ENCODE measurements around the gene SLF2. TPM values are rescaled to one million over a fixed set of nuclear protein-coding genes. Genes with fewer than 3 reads are reported as not detected.

The SLF2 gene
- total and polyA plus RNA-seq, 2 of the 13 experiments (the other 11 are each of a cell fraction or from before 2014, with no cell fraction given), result 12.2 to 48.1 TPM

DNA sequence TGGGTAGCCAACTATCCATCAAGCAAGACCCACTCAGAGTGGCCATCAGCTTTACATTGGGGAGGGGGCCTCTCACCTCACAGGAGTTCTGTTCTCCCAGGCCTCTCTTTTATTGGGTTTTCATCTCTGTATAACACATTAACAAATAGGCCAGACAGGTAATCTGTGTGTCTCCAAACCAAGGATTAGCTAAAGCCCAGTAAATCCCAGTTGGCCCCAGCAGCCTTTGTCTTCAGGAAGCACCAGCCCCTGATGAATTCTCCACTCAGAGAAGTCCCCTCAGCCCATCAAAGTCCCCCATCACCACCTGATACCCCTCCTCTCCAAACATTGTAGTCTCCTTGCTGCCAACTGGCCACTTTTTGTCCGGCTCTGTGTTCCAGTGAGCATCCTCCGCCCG is 16.9 kb upstream of the SLF2 start:
- in situ Hi-C loops (cut with HindIII; ENCODE audit: extremely low pct_ligation_motif_present, low pct_unique_long_range_greater_than_20kb), result loop anchor here (25.0 kb wide), 1 partner anchor 559 kb away; the partner anchor contains the start of genes PKD2L1 and SCD
- no peak overlapping the region for H3K27ac ChIP-seq (ENCODE audit: extremely low read length, insufficient read depth, low read length)
- H3K4me1 ChIP-seq (ENCODE audit: insufficient read depth, low read length), result peaks cover 44% of the 10 kb centered on the region
- H3K36me3 ChIP-seq (replicated peaks in 1 of 2; ENCODE audit: control insufficient read depth in 1 of 2, insufficient read depth in 2 of 2, low read length in 2 of 2), result no peaks in the 10 kb centered on the region
- H3K9me3 ChIP-seq (ENCODE audit: low read length), result no peaks in the 10 kb centered on the region
- FAIRE-seq, result no peak
- no peaks in the 10 kb centered on the region for H4K20me1 ChIP-seq (ENCODE audit: insufficient read depth, low read length)
- no peaks in the 10 kb centered on the region for H3K79me2 ChIP-seq (ENCODE audit: insufficient read depth, low read length)
- no peak for TF ChIP-seq ZNF30 (CRISPR knock-in tag; IDR thresholded peaks at IDR 0.05)
- TF ChIP-seq IKZF4 (CRISPR knock-in tag; IDR thresholded peaks at IDR 0.05; ENCODE audit: borderline replicate concordance, low read depth, not compliant biosample characterization), result no peak
- TF ChIP-seq ZNF772 (CRISPR knock-in tag; IDR thresholded peaks at IDR 0.05), result no peak
- BruUV-seq (replicated peaks), result no TSS peak
- no peak overlapping the region for H3K4me2 ChIP-seq (ENCODE audit: low read depth, low read length)
- ChIA-PET CTCF (ENCODE audit: low intra/inter-chr PET ratio, low total read pairs) (no interaction called here), POLR2A (no interaction called here)
- H3K4me3 ChIP-seq (replicated peaks in 1 of 3; ENCODE audit: insufficient read depth in 1 of 3, low read depth in 2 of 3, low read length in 3 of 3), result no peak overlapping the region
- H3K9ac ChIP-seq (ENCODE audit: insufficient read depth, low read depth, low read length), result no peak overlapping the region
- no peak for DNase-seq (ENCODE audit: low spot score)
- H3K27me3 ChIP-seq (ENCODE audit: control insufficient read depth in 1 of 2, insufficient read depth in 2 of 2, low read length in 2 of 2), result no peaks in the 10 kb centered on the region; a peak in 1 of 5 replicates
- WGBS (ENCODE audit: low lambda C conversion rate), result 81% methylated on average over 3 of the region's 3 CpGs
- no peak for ATAC-seq
- intact Hi-C loops (cut with micrococcal nuclease; ENCODE audit: unreplicated experiment), result no loop called here
- H2AFZ ChIP-seq (ENCODE audit: low read length), result no peak overlapping the region

DNA sequence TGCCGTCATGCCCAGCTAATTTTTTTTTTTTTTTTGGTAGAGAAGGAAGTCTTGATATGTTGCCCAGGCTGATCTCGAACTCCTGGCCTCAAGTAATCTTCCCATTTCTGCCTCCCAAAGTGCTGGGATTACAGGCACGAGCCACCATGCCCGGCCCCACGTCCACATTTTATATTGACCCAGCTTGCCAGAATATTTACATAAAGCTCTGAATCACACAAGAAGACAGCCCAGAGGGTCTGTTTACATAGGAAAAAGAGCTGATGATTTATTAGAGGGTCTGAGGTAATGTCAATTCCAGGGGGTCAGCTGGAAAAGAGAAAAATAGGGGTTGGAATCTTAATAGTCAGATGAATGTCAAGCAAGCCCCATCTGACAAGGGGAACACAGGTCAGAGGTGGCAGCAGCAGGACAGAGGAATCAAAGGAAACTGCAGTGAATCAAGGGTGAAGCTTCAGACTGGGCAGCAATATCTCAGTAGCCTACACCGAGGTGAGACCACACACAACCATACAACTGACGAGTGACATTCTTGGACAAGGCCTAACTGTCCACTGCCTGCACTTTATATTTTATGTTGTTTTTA is 15.8 kb upstream of the SLF2 start:
- CTCF ChIA-PET (ENCODE audit: low intra/inter-chr PET ratio, low total read pairs), result no interaction called here
- Histone ChIP-seq H3K9me3 (ENCODE audit: low read length) (no peaks in the 10 kb centered on the region), H3K9ac (ENCODE audit: insufficient read depth, low read depth, low read length) (no peak overlapping the region), H3K79me2 (ENCODE audit: insufficient read depth, low read length) (no peaks in the 10 kb centered on the region), H3K4me1 (ENCODE audit: insufficient read depth, low read length) (peaks cover 51% of the 10 kb centered on the region), H3K4me2 (ENCODE audit: low read depth, low read length) (peak overlapping the region; percentile 33), H3K36me3 (replicated peaks in 1 of 2; ENCODE audit: control insufficient read depth in 1 of 2, insufficient read depth in 2 of 2, low read length in 2 of 2) (no peaks in the 10 kb centered on the region), H4K20me1 (ENCODE audit: insufficient read depth, low read length) (no peaks in the 10 kb centered on the region), H3K27ac (ENCODE audit: extremely low read length, insufficient read depth, low read length) (peak overlapping the region; percentile 73), H3K4me3 (replicated peaks in 1 of 3; ENCODE audit: insufficient read depth in 1 of 3, low read depth in 2 of 3, low read length in 3 of 3) (no peak overlapping the region), H3K27me3 (ENCODE audit: control insufficient read depth in 1 of 2, insufficient read depth in 2 of 2, low read length in 2 of 2) (no peaks in the 10 kb centered on the region; a peak in 1 of 5 replicates), H2AFZ (ENCODE audit: low read length) (no peak overlapping the region)
- BruUV-seq (replicated peaks), result no TSS peak
- FAIRE-seq, result peak; percentile 43
- ATAC-seq, result peak; percentile 95
- in situ Hi-C loops (cut with HindIII; ENCODE audit: extremely low pct_ligation_motif_present, low pct_unique_long_range_greater_than_20kb) (loop anchor here (25.0 kb wide), 1 partner anchor 560 kb away; the partner anchor contains the start of genes PKD2L1 and SCD), intact Hi-C loops (cut with micrococcal nuclease; ENCODE audit: unreplicated experiment) (no loop called here)
- WGBS (ENCODE audit: low lambda C conversion rate), result 5% methylated on average over 7 of the region's 7 CpGs
- peak; percentile 76 for DNase-seq (ENCODE audit: low spot score)
- POLR2A ChIA-PET, result interaction anchor here (0.7 to 1.3 kb wide), 4 partner anchors 10 to 18 kb away, joined by 3 to 6 read pairs (median 4); no protein-coding TSS in a partner anchor
- TF ChIP-seq CBFB (CRISPR knock-in tag; IDR thresholded peaks at IDR 0.05) (no peak), NKX3-1 (CRISPR knock-in tag; IDR thresholded peaks at IDR 0.05) (no peak), ELF1 (CRISPR knock-in tag; IDR thresholded peaks at IDR 0.05) (no peak), ZNF792 (CRISPR knock-in tag; IDR thresholded peaks at IDR 0.05) (peak; percentile 44; the same call in 1 of the 2 replicates), TAF15 (IDR thresholded peaks at IDR 0.05; ENCODE audit: low read depth, low read length, poor library complexity, severe bottlenecking) (no peak), ZNF557 (CRISPR knock-in tag; IDR thresholded peaks at IDR 0.05) (no peak), ZZZ3 (CRISPR knock-in tag; IDR thresholded peaks at IDR 0.05; ENCODE audit: borderline replicate concordance) (no peak), MED1 (CRISPR knock-in tag; IDR thresholded peaks at IDR 0.05) (peak; percentile 52), ZNF713 (CRISPR knock-in tag; IDR thresholded peaks at IDR 0.05) (no peak), ZNF12 (CRISPR knock-in tag; IDR thresholded peaks at IDR 0.05) (no peak), PHF5A (CRISPR knock-in tag; IDR thresholded peaks at IDR 0.05; ENCODE audit: low read depth, unreplicated experiment) (no peak), ZNF891 (CRISPR knock-in tag; IDR thresholded peaks at IDR 0.05) (no peak), KAT8 (CRISPR knock-in tag; IDR thresholded peaks at IDR 0.05) (0 out of 2 replicates have a peak, but pooled peaks have one; percentile 19), NFYC (CRISPR knock-in tag; IDR thresholded peaks at IDR 0.05) (no peak), PAWR (CRISPR knock-in tag; IDR thresholded peaks at IDR 0.05; ENCODE audit: borderline replicate concordance) (no peak), SMAD1 (CRISPR knock-in tag; IDR thresholded peaks at IDR 0.05; ENCODE audit: borderline replicate concordance, low read depth) (no peak), HNF4A (CRISPR knock-in tag; IDR thresholded peaks at IDR 0.05) (no peak)
- TF ChIP-seq, protein P1, sequence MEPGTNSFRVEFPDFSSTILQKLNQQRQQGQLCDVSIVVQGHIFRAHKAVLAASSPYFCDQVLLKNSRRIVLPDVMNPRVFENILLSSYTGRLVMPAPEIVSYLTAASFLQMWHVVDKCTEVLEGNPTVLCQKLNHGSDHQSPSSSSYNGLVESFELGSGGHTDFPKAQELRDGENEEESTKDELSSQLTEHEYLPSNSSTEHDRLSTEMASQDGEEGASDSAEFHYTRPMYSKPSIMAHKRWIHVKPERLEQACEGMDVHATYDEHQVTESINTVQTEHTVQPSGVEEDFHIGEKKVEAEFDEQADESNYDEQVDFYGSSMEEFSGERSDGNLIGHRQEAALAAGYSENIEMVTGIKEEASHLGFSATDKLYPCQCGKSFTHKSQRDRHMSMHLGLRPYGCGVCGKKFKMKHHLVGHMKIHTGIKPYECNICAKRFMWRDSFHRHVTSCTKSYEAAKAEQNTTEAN (CRISPR knock-in tag; conservative IDR thresholded peaks at IDR 0.05), result no peak

All from HepG2 (cell line).